Suprapubic skin (tissue), 4 donors: ENCODE results near the gene ARHGAP6. TPM values are rescaled to one million over a fixed set of nuclear protein-coding genes. Genes with fewer than 3 reads are reported as not detected.
"Not testable (repeated sequence)": the region's sequence is repeated elsewhere in the genome, so short reads cannot be mapped to it uniquely, and the experiment has no call there.

Experiments used
- DNase-seq, 2 donors: peaks; one replicate each; pipeline ENCODE4 v3.0.0-alpha.2; 2019; ENCODE audit warnings: low spot score in 2 of 2
- H3K27ac ChIP-seq: fragments of 200-600 bp; sonication (generic); one replicate; pipeline ENCODE4 v1.5.1; 2019
- H3K27me3 ChIP-seq: fragments of 200-600 bp; sonication (generic); one replicate; pipeline ENCODE4 v1.5.1; 2019
- H3K36me3 ChIP-seq: fragments of 200-600 bp; sonication (generic); one replicate; pipeline ENCODE4 v1.5.1; 2019
- H3K4me1 ChIP-seq: fragments of 200-600 bp; sonication (generic); one replicate; pipeline ENCODE4 v1.5.1; 2019
- H3K4me3 ChIP-seq: fragments of 200-600 bp; sonication (generic); one replicate; pipeline ENCODE4 v1.5.1; 2019; ENCODE audit warnings: mild to moderate bottlenecking
- H3K9me3 ChIP-seq: fragments of 200-600 bp; sonication (generic); one replicate; pipeline ENCODE4 v1.5.1; 2019
- EP300 ChIP-seq: sonication (generic); formaldehyde crosslinking; IDR thresholded peaks from one replicate; pipeline ENCODE4 v1.6.1; 2017; ENCODE audit warnings: antibody characterized with exemption
- POLR2A ChIP-seq, 2 donors: fragments of 450-650 bp; IDR thresholded peaks; one replicate each; pipeline ENCODE4 v1.6.1; 2017; ENCODE audit warnings: antibody characterized with exemption in 2 of 2, mild to moderate bottlenecking in 2 of 2, moderate library complexity in 2 of 2
- POLR2AphosphoS5 ChIP-seq, 3 donors: sonication (generic); formaldehyde crosslinking; IDR thresholded peaks; one replicate each; pipeline ENCODE4 v1.6.1; 2017; ENCODE audit warnings: antibody characterized with exemption in 3 of 3
- WGBS: methylation state at CpG from one replicate; pipeline ENCODE4 v1.1.5; 2018; 5-methylcytosine and 5-hydroxymethylcytosine counted together
- total RNA-seq, 4 donors: library from RNA; depleted of rRNA; stranded (reverse); fragments of >200 nt; gene quantifications; one replicate each; pipeline ENCODE4 v1.1.0, GENCODE V29; 2016
- TF ChIP-seq, protein P1 (sequence below), 2 donors: fragments of 200-600 bp in 1 of 2; fragments of 450-650 bp in 1 of 2; sonication (generic) in 1 of 2; IDR thresholded peaks; one replicate each; pipeline ENCODE4 v1.5.1; 2016 to 2019; ENCODE audit warnings: antibody characterized with exemption in 2 of 2, mild to moderate bottlenecking in 1 of 2, moderate library complexity in 1 of 2

Gene ARHGAP6
- total RNA-seq, 4 donors from 2014 or later = 1.6 to 6.7 (median 3.1) TPM

DNA sequence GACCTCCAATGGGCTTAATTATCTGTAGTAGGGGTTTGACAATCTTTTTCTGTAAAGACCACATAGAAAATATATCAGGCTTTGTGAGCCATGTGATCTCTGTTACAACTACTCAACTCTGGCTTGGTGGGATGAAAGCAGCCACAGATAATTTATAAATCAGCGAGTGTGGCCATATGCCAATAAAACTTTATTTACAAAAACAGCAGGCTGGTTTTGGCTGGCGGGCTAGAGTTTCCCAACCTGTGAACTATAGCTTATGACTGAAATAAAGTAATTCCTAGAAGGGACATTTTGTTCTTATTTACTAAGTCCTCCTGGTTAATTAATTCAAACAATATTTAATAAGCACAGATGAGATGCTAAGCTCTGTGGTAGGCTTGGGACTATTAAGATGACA, 408.4 kb downstream of the ARHGAP6 start:
- Histone ChIP-seq H3K9me3 (no peaks in the 10 kb centered on the region), H3K27ac (no peak overlapping the region), H3K4me3 (no peak overlapping the region), H3K4me1 (no peaks in the 10 kb centered on the region), H3K36me3 (no peaks in the 10 kb centered on the region), H3K27me3 (no peaks in the 10 kb centered on the region)
- TF ChIP-seq POLR2A (IDR thresholded peaks at IDR 0.05) (no peak), EP300 (no peak), POLR2AphosphoS5 (IDR thresholded peaks at IDR 0.05) (no peak)
- TF ChIP-seq, protein P1, sequence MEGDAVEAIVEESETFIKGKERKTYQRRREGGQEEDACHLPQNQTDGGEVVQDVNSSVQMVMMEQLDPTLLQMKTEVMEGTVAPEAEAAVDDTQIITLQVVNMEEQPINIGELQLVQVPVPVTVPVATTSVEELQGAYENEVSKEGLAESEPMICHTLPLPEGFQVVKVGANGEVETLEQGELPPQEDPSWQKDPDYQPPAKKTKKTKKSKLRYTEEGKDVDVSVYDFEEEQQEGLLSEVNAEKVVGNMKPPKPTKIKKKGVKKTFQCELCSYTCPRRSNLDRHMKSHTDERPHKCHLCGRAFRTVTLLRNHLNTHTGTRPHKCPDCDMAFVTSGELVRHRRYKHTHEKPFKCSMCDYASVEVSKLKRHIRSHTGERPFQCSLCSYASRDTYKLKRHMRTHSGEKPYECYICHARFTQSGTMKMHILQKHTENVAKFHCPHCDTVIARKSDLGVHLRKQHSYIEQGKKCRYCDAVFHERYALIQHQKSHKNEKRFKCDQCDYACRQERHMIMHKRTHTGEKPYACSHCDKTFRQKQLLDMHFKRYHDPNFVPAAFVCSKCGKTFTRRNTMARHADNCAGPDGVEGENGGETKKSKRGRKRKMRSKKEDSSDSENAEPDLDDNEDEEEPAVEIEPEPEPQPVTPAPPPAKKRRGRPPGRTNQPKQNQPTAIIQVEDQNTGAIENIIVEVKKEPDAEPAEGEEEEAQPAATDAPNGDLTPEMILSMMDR (IDR thresholded peaks at IDR 0.05) = no peak
- WGBS = 75% methylated on average over 2 of the region's 2 CpGs
- DNase-seq = no peak

DNA sequence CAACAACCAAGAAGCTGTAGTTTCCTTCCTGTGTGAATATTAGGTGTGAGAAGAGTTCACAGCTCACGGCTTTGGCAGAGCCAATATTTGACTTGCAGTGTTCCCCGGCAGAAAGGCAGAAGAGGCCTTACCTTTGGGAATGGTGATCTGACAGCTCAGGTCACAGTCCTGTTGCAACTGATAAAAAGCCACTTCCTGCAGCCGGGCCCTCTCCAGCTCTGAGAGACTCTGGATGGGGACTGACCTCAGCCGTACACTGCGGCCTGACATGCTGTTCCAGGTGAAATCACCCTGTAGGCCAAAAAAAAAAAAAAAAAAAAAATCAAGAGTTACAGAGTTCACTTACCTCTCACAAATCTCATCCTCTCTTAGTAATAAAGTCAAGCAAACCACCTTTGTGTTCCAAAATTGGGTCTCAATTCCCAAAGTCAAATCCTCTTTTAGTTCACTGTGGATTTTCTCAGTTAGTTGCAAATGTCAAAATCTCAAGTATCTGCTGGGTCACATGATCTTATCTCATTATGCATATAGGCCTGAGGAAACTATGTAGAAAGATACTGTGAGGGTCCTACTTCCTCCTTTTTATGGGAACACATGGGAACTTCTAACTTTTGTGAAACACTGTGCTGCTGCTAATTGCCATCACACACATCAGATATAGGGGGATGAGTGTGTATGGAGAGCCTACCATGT, 411.2 kb downstream of the ARHGAP6 start:
- no peaks in the 10 kb centered on the region for H3K9me3 ChIP-seq
- H3K36me3 ChIP-seq = no peaks in the 10 kb centered on the region
- H3K27ac ChIP-seq = no peak overlapping the region
- no peaks in the 10 kb centered on the region for H3K27me3 ChIP-seq
- WGBS = 90% methylated on average over 5 of the region's 5 CpGs
- DNase-seq = no peak
- no peak overlapping the region for H3K4me3 ChIP-seq
- no peak for TF ChIP-seq EP300
- no peak for TF ChIP-seq POLR2AphosphoS5 (IDR thresholded peaks at IDR 0.05)
- TF ChIP-seq POLR2A (IDR thresholded peaks at IDR 0.05) = no peak
- TF ChIP-seq, protein P1 (IDR thresholded peaks at IDR 0.05) = no peak
- no peaks in the 10 kb centered on the region for H3K4me1 ChIP-seq

DNA sequence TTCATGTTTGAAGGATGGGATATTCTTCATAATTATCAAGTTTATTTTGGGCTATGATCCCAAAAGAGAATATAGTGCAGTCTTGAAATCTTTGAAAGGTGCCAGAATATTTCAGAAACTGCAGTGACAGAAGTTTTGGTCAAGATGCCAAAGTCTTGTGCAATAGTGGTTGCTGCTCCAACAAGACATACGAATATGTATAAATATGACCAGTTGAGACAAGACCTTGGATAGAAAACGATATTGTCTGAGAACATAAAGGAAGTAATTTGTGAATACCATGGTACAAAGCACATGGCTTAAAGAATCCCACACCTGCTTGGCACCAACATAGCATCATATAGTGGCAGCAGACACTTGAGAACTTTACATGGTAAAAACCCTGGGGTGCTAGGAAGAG, 421.1 kb downstream of the ARHGAP6 start:
- no peaks in the 10 kb centered on the region for H3K27me3 ChIP-seq
- H3K4me1 ChIP-seq = peaks cover 12% of the 10 kb centered on the region
- no peak overlapping the region for H3K4me3 ChIP-seq
- peak in 1 of 3 donors; percentile 56 for TF ChIP-seq POLR2AphosphoS5 (IDR thresholded peaks at IDR 0.05)
- no peak for TF ChIP-seq POLR2A (IDR thresholded peaks at IDR 0.05)
- no peaks in the 10 kb centered on the region for H3K36me3 ChIP-seq
- DNase-seq = no peak
- H3K27ac ChIP-seq = no peak overlapping the region
- no peaks in the 10 kb centered on the region for H3K9me3 ChIP-seq
- WGBS = 11% methylated on average over 2 of the region's 2 CpGs

DNA sequence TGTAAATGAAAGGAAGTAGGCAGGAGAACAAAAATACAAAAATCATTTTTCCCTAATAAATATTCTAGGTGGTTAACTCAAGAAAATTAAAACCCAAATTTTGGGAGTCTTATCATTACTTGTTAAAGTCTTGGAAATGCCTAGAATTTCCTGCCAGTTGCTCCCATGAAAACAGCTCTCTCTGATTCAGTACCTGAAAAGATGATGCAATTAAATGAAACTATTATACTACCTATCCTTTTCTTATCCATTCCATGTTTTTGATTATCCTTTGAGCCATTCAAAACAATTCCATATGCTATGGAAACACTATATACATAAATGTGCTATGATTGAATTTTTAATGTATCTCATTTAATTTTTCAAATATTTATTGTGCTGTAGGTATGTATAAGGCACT, 423.0 kb downstream of the ARHGAP6 start:
- TF ChIP-seq EP300 (no peak), POLR2A (IDR thresholded peaks at IDR 0.05) (no peak), POLR2AphosphoS5 (IDR thresholded peaks at IDR 0.05) (no peak)
- TF ChIP-seq, protein P1 (IDR thresholded peaks at IDR 0.05) = no peak
- Histone ChIP-seq H3K4me3 (no peak overlapping the region), H3K27me3 (no peaks in the 10 kb centered on the region), H3K9me3 (no peaks in the 10 kb centered on the region), H3K36me3 (no peaks in the 10 kb centered on the region), H3K27ac (no peak overlapping the region), H3K4me1 (peaks cover 21% of the 10 kb centered on the region)
- no peak for DNase-seq

DNA sequence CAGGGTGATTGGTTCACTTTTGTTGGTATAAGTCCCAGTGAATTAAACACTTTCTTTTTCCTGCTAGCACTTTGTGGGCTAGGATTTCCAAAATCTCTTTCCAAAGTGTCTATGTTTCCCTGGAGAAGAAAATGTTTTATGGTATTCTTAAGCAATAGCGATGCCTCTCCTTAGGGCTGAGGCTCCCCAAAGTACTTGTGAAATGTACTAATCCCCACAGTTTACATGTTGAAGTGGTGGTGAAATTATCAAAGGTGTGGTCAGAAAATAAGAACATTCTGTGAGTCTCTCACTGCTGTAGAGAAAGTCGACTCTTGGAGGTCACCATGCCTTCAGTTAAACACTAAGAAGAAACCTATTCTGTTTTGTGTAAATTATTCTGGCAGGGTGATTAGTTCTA, 424.0 kb downstream of the ARHGAP6 start:
- Histone ChIP-seq H3K4me1 (peaks cover 21% of the 10 kb centered on the region), H3K27me3 (no peaks in the 10 kb centered on the region), H3K36me3 (no peaks in the 10 kb centered on the region), H3K9me3 (no peaks in the 10 kb centered on the region), H3K4me3 (no peak overlapping the region), H3K27ac (peak overlapping the region; percentile 48)
- 58% methylated on average over 2 of the region's 2 CpGs for WGBS
- DNase-seq = no peak
- no peak for TF ChIP-seq EP300
- TF ChIP-seq POLR2A (IDR thresholded peaks at IDR 0.05) = no peak
- TF ChIP-seq, protein P1 (IDR thresholded peaks at IDR 0.05) = no peak
- TF ChIP-seq POLR2AphosphoS5 (IDR thresholded peaks at IDR 0.05) = peak in 1 of 3 donors; percentile 33

DNA sequence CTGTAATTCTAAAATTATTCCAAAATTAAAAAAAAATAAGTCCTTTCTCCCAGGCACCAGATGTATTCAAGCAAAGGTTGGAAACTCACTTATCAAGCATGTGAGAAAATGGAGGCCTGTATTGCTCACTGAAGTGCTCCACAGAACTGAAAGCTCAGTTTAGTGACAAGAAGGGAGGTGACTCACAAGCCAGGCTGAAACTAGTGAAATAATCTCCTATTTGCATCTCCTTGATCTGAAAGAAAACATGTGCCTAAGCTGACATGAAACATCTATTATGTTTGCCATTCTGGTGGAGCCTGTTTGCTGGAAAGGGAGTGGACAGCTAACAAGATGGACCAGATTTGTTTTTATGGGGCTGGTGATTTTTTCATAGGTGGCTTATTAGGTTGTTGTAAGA, 426.5 kb downstream of the ARHGAP6 start:
- DNase-seq = no peak
- Histone ChIP-seq H3K4me1 (peaks cover 21% of the 10 kb centered on the region), H3K27ac (no peak overlapping the region), H3K9me3 (no peaks in the 10 kb centered on the region), H3K36me3 (no peaks in the 10 kb centered on the region), H3K27me3 (no peaks in the 10 kb centered on the region), H3K4me3 (no peak overlapping the region)
- peak in 1 of 3 donors; percentile 27 for TF ChIP-seq POLR2AphosphoS5 (IDR thresholded peaks at IDR 0.05)
- TF ChIP-seq EP300 = no peak

DNA sequence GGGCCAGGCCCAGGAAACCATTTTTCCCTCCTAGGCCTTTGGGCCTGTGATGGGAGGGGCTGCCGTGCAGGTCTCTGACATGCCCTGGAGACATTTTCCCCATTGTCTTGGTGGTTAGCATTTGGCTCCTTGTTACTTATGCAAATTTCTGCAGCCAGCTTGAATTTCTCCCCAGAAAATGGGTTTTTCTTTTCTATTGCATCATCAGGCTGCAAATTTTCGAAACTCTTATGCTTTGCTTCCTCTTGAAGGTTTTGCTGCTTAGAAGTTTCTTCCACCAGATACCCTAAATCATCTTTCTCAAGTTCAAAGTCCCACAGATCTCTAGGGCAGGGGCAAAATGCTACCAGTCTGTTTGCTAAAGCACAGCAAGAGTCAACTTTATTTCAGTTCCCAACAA, 430.3 kb downstream of the ARHGAP6 start:
- DNase-seq, H3K9me3 ChIP-seq, H3K27me3 ChIP-seq, H3K27ac ChIP-seq, H3K4me3 ChIP-seq, H3K36me3 ChIP-seq: not testable (repeated sequence)
- WGBS = 74% methylated on average over 2 of the region's 2 CpGs
- H3K4me1 ChIP-seq = peaks cover 15% of the 10 kb centered on the region
